Activated T-cell treated with anti-CD3 and anti-CD28 coated beads, Interleukin-2, amount 50 U/mL, for 48 hours (primary cell): Measurements from ENCODE around the gene MEP1A.
"Not testable (repeated sequence)": the region's sequence is repeated elsewhere in the genome, so short reads cannot be mapped to it uniquely, and the experiment has no call there.

Experiments
- DNase-seq, 2 experiments: peaks; one replicate each; pipeline ENCODE4 v3.0.0-alpha.2; 2020

MEP1A gene

GRCh38 chr6:46793138-46793537, at the start of gene MEP1A:
Gene MEP1A, plus strand, starts transcription at chr6:46793389. Its CDS starts 10 bp downstream, at chr6:46793399.
- no peak for DNase-seq

- no peak for DNase-seq
These were observed 49.6 kb upstream of the MEP1A start for GRCh38 chr6:46743425-46744158.

- not testable (repeated sequence) for DNase-seq
These were observed 48.9 kb upstream of the MEP1A start for GRCh38 chr6:46744159-46744725.

- no peak for DNase-seq
These were observed 47.2 kb upstream of the MEP1A start for GRCh38 chr6:46745973-46746372.

GRCh38 chr6:46746696-46747095, 46.5 kb upstream of the MEP1A start, which contains the start of gene ANKRD66:
Gene ANKRD66, plus strand, starts transcription at chr6:46746933. Its CDS starts 5,016 bp downstream, at chr6:46751949.
- DNase-seq: no peak

- no peak for DNase-seq
These were observed 44.2 kb upstream of the MEP1A start for GRCh38 chr6:46748940-46749503.

GRCh38 chr6:46749731-46750130, 43.5 kb upstream of the MEP1A start:
- no peak for DNase-seq

GRCh38 chr6:46751658-46752057, 41.5 kb upstream of the MEP1A start:
- DNase-seq: no peak

- no peak for DNase-seq
These were observed 37.3 kb upstream of the MEP1A start for GRCh38 chr6:46755865-46756264.

- no peak for DNase-seq
These were observed 36.5 kb upstream of the MEP1A start for GRCh38 chr6:46756469-46757213.

- DNase-seq: no peak
These were observed 36.0 kb upstream of the MEP1A start for GRCh38 chr6:46757214-46757596.

- no peak for DNase-seq
These were observed 34.0 kb upstream of the MEP1A start for GRCh38 chr6:46758960-46759753.

GRCh38 chr6:46760925-46761324, 32.3 kb upstream of the MEP1A start:
- DNase-seq: no peak

GRCh38 chr6:46763466-46763865, 29.7 kb upstream of the MEP1A start:
- DNase-seq: no peak

GRCh38 chr6:46764280-46764679, 28.9 kb upstream of the MEP1A start:
- not testable (repeated sequence) for DNase-seq

GRCh38 chr6:46764961-46765360, 28.2 kb upstream of the MEP1A start:
- no peak for DNase-seq

- DNase-seq: no peak
These were observed 21.2 kb upstream of the MEP1A start for GRCh38 chr6:46772016-46772415.

GRCh38 chr6:46772762-46773161, 20.4 kb upstream of the MEP1A start:
- DNase-seq: no peak

GRCh38 chr6:46773201-46773855, 19.9 kb upstream of the MEP1A start:
- no peak for DNase-seq

GRCh38 chr6:46774736-46775135, 18.5 kb upstream of the MEP1A start:
- DNase-seq: not testable (repeated sequence)

- no peak for DNase-seq
These were observed 17.0 kb upstream of the MEP1A start for GRCh38 chr6:46776070-46776712.
